ENCODE measurements around the gene NUP98. TPM values are rescaled to one million over a fixed set of nuclear protein-coding genes. Genes with fewer than 3 reads are reported as not detected.

The NUP98 gene
- total and polyA plus RNA-seq, 10 of the 15 experiments (the other 5 are each of a cell fraction or from before 2014, with no cell fraction given), result 21.7 to 108 (median 78.9) TPM

GRCh38 chr11:3824714-3825472 lies 27.5 kb upstream of the NUP98 start (continued):
- TF ChIP-seq ZSCAN29 (IDR thresholded peaks at IDR 0.05), result no peak
- no peak for TF ChIP-seq SKIL (IDR thresholded peaks at IDR 0.05; ENCODE audit: low read depth, poor library complexity, severe bottlenecking)
- no peak for TF ChIP-seq ZBTB33 (IDR thresholded peaks at IDR 0.05)
- TF ChIP-seq ZBTB4 (CRISPR knock-in tag; IDR thresholded peaks at IDR 0.05), result no peak
- no peak for TF ChIP-seq RCOR1 (conservative IDR thresholded peaks at IDR 0.05; ENCODE audit: low read depth, low read length)
- no peak for TF ChIP-seq ZBTB11 (CRISPR knock-in tag; IDR thresholded peaks at IDR 0.05)
- TF ChIP-seq NR2C2 (IDR thresholded peaks at IDR 0.05; ENCODE audit: borderline replicate concordance, control insufficient read depth, insufficient read length, low read depth), result no peak
- TF ChIP-seq MYC (IDR thresholded peaks at IDR 0.05; ENCODE audit: insufficient read depth, insufficient read length, insufficient replicate concordance, low read length, severe bottlenecking), result no peak
- TF ChIP-seq ZBED1 (IDR thresholded peaks at IDR 0.05; ENCODE audit: borderline replicate concordance), result no peak
- TF ChIP-seq RAD21 (IDR thresholded peaks at IDR 0.05; ENCODE audit: insufficient read depth, low read depth, low read length), result peak; percentile 75
- TF ChIP-seq MYB (IDR thresholded peaks at IDR 0.05; ENCODE audit: borderline replicate concordance, low read depth, low read length), result no peak
- TF ChIP-seq CBX5 (IDR thresholded peaks at IDR 0.05; ENCODE audit: low read depth), result no peak
- no peak for TF ChIP-seq JUNB (IDR thresholded peaks at IDR 0.05)
- no peak for TF ChIP-seq HDAC6 (IDR thresholded peaks at IDR 0.05; ENCODE audit: unreplicated experiment)
- TF ChIP-seq USF2 (IDR thresholded peaks at IDR 0.05; ENCODE audit: borderline replicate concordance, low read depth, low read length), result no peak

Measured in GM12878 (cell line).